Measurements from ENCODE around the gene TCERG1.
"Not testable (repeated sequence)": the region's sequence is repeated elsewhere in the genome, so short reads cannot be mapped to it uniquely, and the experiment has no call there.

Gene TCERG1

GRCh38 chr5:146544232-146544631 is 97.1 kb downstream of the TCERG1 start:
- in situ Hi-C loops (cut with MboI; ENCODE audit: low sequenced_read_pairs, unreplicated experiment): loop anchor here (10.0 to 25.0 kb wide), 2 partner anchors 421 to 643 kb away; no protein-coding TSS in a partner anchor
- TF ChIP-seq CTCF (IDR thresholded peaks at IDR 0.05; ENCODE audit: borderline replicate concordance, control extremely low read depth, extremely low read depth, insufficient read depth, missing control alignments): no peak
- no peak for DNase-seq (ENCODE audit: low spot score)

DNA sequence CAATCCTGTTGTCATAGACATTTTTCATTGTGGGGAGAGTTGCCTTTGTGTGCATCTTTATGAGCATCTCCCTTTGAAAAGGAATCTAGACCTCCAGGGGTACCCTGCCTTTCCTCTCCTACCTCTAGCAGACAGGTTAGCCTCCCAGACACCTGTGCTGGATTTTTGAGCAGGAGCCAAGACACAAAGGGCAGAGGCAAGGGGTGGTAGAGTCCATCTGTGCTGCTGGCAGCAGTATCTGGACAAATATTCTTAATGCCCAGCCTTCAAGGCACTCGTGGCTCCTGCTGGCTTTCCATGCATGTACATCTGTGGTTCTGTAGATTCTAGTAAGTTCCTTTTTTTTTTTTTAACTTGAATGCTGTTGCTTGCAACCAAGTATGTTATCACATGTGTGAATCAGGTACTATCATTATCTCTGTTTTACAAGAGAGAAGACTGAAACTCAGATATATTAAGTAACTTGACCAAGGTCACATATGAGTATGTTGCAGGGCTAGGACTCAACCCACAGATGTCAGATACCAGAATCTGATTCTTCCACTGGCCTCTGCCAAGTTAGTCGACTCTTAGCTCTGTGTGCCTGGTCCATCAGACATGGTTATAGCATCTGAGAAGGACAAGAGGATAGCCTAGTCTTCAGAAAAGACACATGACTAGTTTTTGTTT is 101.8 kb downstream of the TCERG1 start:
- no peak for DNase-seq (ENCODE audit: low spot score)
- in situ Hi-C loops (cut with MboI; ENCODE audit: low sequenced_read_pairs, unreplicated experiment): loop anchor here (10.0 to 25.0 kb wide), 2 partner anchors 416 to 638 kb away; no protein-coding TSS in a partner anchor
- TF ChIP-seq CTCF (IDR thresholded peaks at IDR 0.05; ENCODE audit: borderline replicate concordance, control extremely low read depth, extremely low read depth, insufficient read depth, missing control alignments): no peak

GRCh38 chr5:146549615-146550014 is 102.5 kb downstream of the TCERG1 start:
- no peak for TF ChIP-seq CTCF (IDR thresholded peaks at IDR 0.05; ENCODE audit: borderline replicate concordance, control extremely low read depth, extremely low read depth, insufficient read depth, missing control alignments)
- DNase-seq (ENCODE audit: low spot score): no peak
- in situ Hi-C loops (cut with MboI; ENCODE audit: low sequenced_read_pairs, unreplicated experiment): loop anchor here (10.0 to 25.0 kb wide), 2 partner anchors 415 to 638 kb away; no protein-coding TSS in a partner anchor

DNA sequence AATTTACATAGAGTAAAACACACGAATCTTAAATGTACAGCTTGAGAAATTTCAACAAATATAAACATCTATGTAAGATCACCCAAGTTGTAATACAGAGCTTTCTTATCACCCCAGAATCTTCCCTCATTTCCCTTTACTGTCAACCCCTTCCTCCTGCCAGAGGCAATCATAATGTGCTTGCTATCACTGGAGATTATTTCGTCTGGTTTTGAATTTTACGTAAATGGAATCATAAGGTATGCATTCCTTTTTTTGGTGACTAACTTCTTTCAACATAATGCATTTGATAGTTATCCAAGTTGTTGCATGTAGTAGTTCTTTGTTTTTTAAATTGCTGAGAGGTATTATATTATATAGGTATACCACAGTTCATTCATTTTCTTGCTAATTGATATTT is 106.3 kb downstream of the TCERG1 start:
- no peak for DNase-seq (ENCODE audit: low spot score)
- in situ Hi-C loops (cut with MboI; ENCODE audit: low sequenced_read_pairs, unreplicated experiment): no loop called here
- no peak for TF ChIP-seq CTCF (IDR thresholded peaks at IDR 0.05; ENCODE audit: borderline replicate concordance, control extremely low read depth, extremely low read depth, insufficient read depth, missing control alignments)

GRCh38 chr5:146556884-146557283 is 109.8 kb downstream of the TCERG1 start:
- DNase-seq (ENCODE audit: low spot score); in situ Hi-C loops (cut with MboI; ENCODE audit: low sequenced_read_pairs, unreplicated experiment): not testable (repeated sequence)

DNA sequence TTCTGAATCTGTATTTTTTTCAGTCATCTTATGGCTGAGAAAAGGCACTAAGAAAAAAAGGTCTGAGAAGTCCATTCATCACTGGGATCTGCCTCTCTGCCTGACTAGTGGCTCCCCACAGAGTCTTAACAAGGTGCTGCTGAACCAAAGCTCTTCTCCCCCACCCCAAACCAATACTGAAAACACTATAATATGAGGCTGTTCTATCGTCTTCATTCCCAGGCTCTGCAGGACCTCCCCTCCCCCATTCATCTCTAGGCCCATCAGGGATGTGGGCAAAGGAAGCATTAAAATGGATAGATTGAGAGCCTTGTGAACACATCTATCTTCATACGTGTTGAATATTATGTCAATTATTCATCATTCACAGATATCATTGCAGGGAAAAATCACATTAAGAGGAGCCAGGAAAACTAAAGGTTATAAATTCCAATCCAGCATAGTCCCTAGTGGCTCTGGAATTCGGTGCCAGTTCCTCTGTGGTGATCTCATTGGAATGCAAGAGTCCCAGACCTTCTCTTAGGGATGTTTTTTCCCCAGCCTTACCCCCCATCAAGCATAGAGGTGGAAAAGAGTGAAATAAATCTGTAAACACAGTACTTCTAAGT is 113.2 kb downstream of the TCERG1 start:
- DNase-seq (ENCODE audit: low spot score): no peak
- TF ChIP-seq CTCF (IDR thresholded peaks at IDR 0.05; ENCODE audit: borderline replicate concordance, control extremely low read depth, extremely low read depth, insufficient read depth, missing control alignments): no peak
- in situ Hi-C loops (cut with MboI; ENCODE audit: low sequenced_read_pairs, unreplicated experiment): no loop called here

All from GM13976 (cell line).